GM12873 (cell line): ENCODE data around the gene ACOT6.

Experiments
- TF ChIP-seq, protein P1 (sequence below): IDR thresholded peaks from 2 replicates; pipeline ENCODE4 v1.5.1; 2012; ENCODE audit warnings: low read depth, mild to moderate bottlenecking, moderate library complexity, low read length, control low read depth; ENCODE audit not compliant: insufficient read depth; ENCODE audit errors: missing control alignments

Gene ACOT6

GRCh38 chr14:73663548-73664212 lies 51.4 kb downstream of the ACOT6 start:
- TF ChIP-seq, protein P1, sequence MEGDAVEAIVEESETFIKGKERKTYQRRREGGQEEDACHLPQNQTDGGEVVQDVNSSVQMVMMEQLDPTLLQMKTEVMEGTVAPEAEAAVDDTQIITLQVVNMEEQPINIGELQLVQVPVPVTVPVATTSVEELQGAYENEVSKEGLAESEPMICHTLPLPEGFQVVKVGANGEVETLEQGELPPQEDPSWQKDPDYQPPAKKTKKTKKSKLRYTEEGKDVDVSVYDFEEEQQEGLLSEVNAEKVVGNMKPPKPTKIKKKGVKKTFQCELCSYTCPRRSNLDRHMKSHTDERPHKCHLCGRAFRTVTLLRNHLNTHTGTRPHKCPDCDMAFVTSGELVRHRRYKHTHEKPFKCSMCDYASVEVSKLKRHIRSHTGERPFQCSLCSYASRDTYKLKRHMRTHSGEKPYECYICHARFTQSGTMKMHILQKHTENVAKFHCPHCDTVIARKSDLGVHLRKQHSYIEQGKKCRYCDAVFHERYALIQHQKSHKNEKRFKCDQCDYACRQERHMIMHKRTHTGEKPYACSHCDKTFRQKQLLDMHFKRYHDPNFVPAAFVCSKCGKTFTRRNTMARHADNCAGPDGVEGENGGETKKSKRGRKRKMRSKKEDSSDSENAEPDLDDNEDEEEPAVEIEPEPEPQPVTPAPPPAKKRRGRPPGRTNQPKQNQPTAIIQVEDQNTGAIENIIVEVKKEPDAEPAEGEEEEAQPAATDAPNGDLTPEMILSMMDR = no peak

GRCh38 chr14:73665130-73665529 lies 52.8 kb downstream of the ACOT6 start:
- TF ChIP-seq, protein P1 = no peak

DNA sequence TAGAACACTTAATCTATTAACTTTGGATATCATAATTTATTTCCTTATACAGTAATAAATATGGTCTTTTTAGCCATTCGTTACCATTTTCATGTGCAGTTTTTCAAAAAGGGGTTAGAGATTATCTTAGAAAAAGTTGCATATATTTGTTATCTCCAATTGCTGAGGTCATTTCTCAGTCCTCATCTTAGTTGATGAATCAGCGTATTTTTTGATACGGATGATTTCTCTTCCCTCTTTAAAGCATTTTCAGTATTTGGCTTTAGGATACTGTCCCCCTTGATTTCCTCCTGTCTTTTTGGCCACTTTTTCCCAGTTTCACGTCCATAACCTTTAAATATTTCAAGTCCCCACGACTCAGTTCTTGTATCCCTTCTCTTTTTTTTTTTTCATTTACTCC lies 54.3 kb downstream of the ACOT6 start:
- TF ChIP-seq, protein P1 = no peak

- TF ChIP-seq, protein P1 = no peak
Measured at GRCh38 chr14:73667854-73668253, 55.5 kb downstream of the ACOT6 start.
